T-helper 1 cell treated with Interleukin-12 subunit alpha and Interleukin-12 subunit beta and Interleukin-4 antibody, amounts not matched to agents 30 μg/mL and 1 μg/mL, for 36 hours (primary cell): ENCODE data around the gene PIGO.

Experiments used
- H3K27ac Mint-ChIP-seq: one replicate; pipeline ENCODE4 v1.8.0; 2021; ENCODE audit warnings: mild to moderate bottlenecking, mixed read lengths
- H3K27me3 Mint-ChIP-seq: one replicate; pipeline ENCODE4 v1.8.0; 2021; ENCODE audit warnings: low read depth, mixed read lengths
- H3K36me3 Mint-ChIP-seq: one replicate; pipeline ENCODE4 v1.8.0; 2021; ENCODE audit warnings: low read depth, mixed read lengths
- H3K4me1 Mint-ChIP-seq: one replicate; pipeline ENCODE4 v1.8.0; 2021; ENCODE audit warnings: low read depth, mixed read lengths
- H3K4me3 Mint-ChIP-seq: one replicate; pipeline ENCODE4 v1.8.0; 2021; ENCODE audit warnings: mild to moderate bottlenecking, moderate library complexity, mixed read lengths
- H3K9me3 Mint-ChIP-seq: one replicate; pipeline ENCODE4 v1.8.0; 2021; ENCODE audit warnings: mixed read lengths

Gene PIGO

DNA sequence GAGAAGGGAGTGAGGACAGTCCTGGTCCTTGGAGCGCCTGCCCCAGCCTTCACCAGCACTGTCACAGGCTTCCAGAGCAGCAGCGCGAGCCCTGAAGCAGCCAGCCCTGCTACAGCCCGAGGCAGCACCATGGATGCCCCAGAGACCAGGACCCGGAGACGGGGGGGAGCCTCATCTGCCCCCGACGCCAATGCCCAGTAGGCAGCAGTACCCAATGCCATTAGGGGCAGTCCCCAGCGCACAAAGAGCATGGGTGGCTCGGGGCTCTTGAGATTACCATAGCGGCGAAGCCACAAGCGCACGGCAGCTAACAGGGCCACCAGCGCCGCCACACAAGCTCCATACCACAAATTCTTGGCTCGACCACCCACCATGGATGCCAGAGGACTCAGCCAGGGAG lies 4.9 kb downstream of the PIGO start:
- H3K9me3 Mint-ChIP-seq: no peaks in the 10 kb centered on the region
- peaks cover 41% of the 10 kb centered on the region for H3K36me3 Mint-ChIP-seq
- no peak overlapping the region for H3K27ac Mint-ChIP-seq
- H3K4me3 Mint-ChIP-seq: no peak overlapping the region
- H3K27me3 Mint-ChIP-seq: no peaks in the 10 kb centered on the region
- peaks cover 11% of the 10 kb centered on the region for H3K4me1 Mint-ChIP-seq

GRCh38 chr9:35089434-35089833 lies 7.0 kb downstream of the PIGO start:
- Mint-ChIP-seq H3K4me3 (no peak overlapping the region), H3K36me3 (peaks cover 38% of the 10 kb centered on the region), H3K4me1 (peaks cover under 1% of the 10 kb centered on the region), H3K27ac (no peak overlapping the region), H3K9me3 (no peaks in the 10 kb centered on the region), H3K27me3 (no peaks in the 10 kb centered on the region)

- no peak overlapping the region for H3K4me3 Mint-ChIP-seq
- no peaks in the 10 kb centered on the region for H3K9me3 Mint-ChIP-seq
- H3K36me3 Mint-ChIP-seq: peaks cover 18% of the 10 kb centered on the region
- no peak overlapping the region for H3K27ac Mint-ChIP-seq
- H3K27me3 Mint-ChIP-seq: no peaks in the 10 kb centered on the region
- H3K4me1 Mint-ChIP-seq: peaks cover under 1% of the 10 kb centered on the region
Observed at GRCh38 chr9:35085078-35085477, 11.3 kb downstream of the PIGO start.

DNA sequence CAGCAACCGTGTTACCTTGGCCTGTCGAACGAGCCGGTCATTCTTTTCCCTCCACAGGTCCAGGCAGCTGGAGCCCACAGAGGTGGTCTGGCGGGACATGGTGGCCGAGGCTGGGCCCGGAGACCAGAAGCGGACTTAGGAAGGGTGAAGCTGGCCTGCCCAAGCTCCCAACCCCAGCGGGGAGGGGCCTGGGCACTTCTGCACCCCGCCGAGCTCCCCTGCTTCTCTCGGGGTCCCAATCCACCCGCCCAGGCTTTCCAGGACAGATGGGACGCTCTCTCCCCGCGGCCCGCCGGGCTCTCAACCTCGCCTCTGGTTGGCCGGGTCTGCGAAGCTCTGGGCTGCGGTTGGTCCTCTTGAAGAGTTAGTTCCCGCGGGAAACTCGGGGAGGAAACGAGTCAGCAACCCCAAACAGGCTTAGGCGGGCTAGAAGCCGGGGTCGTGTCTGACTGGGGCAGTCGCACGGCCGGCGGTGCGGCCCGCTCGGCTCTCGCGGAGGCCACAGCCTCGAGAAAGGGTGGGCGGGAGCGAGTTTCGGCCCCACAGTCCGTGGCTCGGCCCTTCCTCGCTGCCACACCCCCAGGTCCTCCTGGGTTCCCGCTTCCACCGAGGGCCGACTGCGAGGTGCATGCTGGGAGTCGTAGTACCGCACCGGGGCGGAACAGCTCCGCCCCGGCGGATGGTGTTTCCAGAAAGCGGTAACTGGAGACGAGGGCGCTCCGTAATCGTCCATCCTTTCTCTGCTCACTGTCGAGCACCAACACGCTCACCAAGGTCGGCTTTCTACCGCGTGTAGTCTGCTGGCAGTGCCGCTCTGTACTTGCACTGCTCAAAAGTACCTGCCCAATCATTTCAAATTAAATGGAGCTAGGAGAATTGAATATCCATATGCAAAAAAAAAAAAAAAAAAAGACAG lies 16.7 kb downstream of the PIGO start, which contains the start of gene FANCG:
Gene FANCG, minus strand, starts transcription at position 517 of the 916 bp plus-strand sequence. Its CDS starts 418 bp downstream, at position 99.
- Mint-ChIP-seq H3K4me1 (peaks cover 24% of the 10 kb centered on the region), H3K27ac (peak within 1 kb of the TSS; percentile 100), H3K27me3 (no peaks in the 10 kb centered on the region), H3K9me3 (no peaks in the 10 kb centered on the region), H3K4me3 (peak within 1 kb of the TSS; percentile 98), H3K36me3 (peaks cover 20% of the 10 kb centered on the region)

DNA sequence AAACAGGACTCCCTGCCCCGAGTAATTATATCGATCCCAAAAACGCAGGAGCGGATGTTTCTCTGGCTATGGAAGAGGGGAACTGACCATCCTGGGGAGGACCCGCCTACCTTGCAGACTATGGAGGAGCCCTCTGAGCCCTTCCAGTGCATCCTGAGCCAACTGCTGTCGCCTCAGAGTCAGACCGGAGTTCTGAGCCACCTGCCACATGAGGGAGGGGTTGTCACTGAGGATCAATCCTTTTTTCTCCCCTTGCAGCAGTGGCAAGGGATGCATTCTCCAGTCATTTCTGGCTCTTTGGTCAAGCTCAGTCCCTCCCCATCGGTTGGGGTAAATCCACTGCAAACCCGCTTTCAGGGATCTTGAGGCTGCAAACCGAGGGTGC lies 17.4 kb downstream of the PIGO start:
- H3K4me3 Mint-ChIP-seq: peak overlapping the region; percentile 98
- peak overlapping the region; percentile 70 for H3K27ac Mint-ChIP-seq
- H3K9me3 Mint-ChIP-seq: no peaks in the 10 kb centered on the region
- peaks cover 23% of the 10 kb centered on the region for H3K36me3 Mint-ChIP-seq
- no peaks in the 10 kb centered on the region for H3K27me3 Mint-ChIP-seq
- H3K4me1 Mint-ChIP-seq: peaks cover 27% of the 10 kb centered on the region

GRCh38 chr9:35078066-35078465 lies 18.3 kb downstream of the PIGO start:
- H3K9me3 Mint-ChIP-seq: no peaks in the 10 kb centered on the region
- no peaks in the 10 kb centered on the region for H3K27me3 Mint-ChIP-seq
- H3K4me1 Mint-ChIP-seq: peaks cover 28% of the 10 kb centered on the region
- peak overlapping the region; percentile 98 for H3K4me3 Mint-ChIP-seq
- peak overlapping the region; percentile 62 for H3K27ac Mint-ChIP-seq
- H3K36me3 Mint-ChIP-seq: peaks cover 29% of the 10 kb centered on the region

DNA sequence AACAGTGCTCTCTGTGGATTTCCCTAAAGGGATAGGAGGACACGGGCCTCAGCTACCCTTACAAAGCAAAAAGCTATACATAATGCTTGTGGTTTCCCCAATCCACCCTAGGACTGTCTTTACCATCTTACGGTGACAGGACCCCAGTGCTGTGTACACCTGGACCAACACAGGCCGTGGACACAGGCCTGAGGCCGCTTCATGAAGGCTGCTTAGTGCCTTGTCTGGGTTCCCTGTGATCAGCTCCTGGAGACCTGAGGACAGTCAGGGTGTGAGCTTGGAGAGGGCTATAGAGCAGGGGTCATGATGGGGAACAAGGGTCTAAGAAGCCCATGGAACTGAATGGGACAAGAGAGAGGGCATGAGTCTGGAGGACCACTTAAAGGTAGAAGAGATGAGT lies 19.5 kb downstream of the PIGO start:
- H3K4me3 Mint-ChIP-seq: no peak overlapping the region
- no peak overlapping the region for H3K27ac Mint-ChIP-seq
- no peaks in the 10 kb centered on the region for H3K27me3 Mint-ChIP-seq
- H3K36me3 Mint-ChIP-seq: peaks cover 29% of the 10 kb centered on the region
- H3K4me1 Mint-ChIP-seq: peaks cover 31% of the 10 kb centered on the region
- H3K9me3 Mint-ChIP-seq: no peaks in the 10 kb centered on the region

DNA sequence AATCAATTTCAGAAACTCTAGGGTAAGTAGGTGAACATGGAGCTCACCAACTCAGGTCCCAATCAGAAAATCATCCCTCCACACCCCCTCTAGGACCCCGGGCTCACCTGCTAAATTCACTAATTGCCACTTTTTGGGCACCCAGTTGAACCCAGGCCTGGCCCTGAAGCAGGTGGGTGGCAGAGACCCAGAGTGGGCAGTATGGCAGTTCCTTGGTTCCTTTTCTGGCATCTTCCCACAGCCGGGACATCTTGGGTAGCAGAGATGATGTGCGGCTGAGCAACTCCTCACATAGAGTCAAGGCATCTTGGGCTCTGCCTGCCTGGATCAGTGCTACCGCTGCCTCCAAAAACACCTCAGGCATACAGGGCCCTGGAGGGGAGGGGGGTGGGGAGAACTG lies 21.0 kb downstream of the PIGO start:
- Mint-ChIP-seq H3K4me1 (peaks cover 38% of the 10 kb centered on the region), H3K36me3 (peaks cover 42% of the 10 kb centered on the region)

GRCh38 chr9:35074791-35075190 lies 21.6 kb downstream of the PIGO start:
- H3K9me3 Mint-ChIP-seq: no peaks in the 10 kb centered on the region
- peak overlapping the region; percentile 2 for H3K27ac Mint-ChIP-seq
- no peaks in the 10 kb centered on the region for H3K27me3 Mint-ChIP-seq
- H3K36me3 Mint-ChIP-seq: peaks cover 45% of the 10 kb centered on the region
- H3K4me3 Mint-ChIP-seq: no peak overlapping the region
- H3K4me1 Mint-ChIP-seq: peaks cover 42% of the 10 kb centered on the region

More for the DNA sequence above, 21.0 kb downstream of the PIGO start:
- Mint-ChIP-seq H3K4me3 (no peak overlapping the region), H3K27ac (no peak overlapping the region), H3K27me3 (no peaks in the 10 kb centered on the region), H3K9me3 (no peaks in the 10 kb centered on the region)

- Mint-ChIP-seq H3K4me3 (no peak overlapping the region), H3K36me3 (peaks cover 45% of the 10 kb centered on the region), H3K9me3 (no peaks in the 10 kb centered on the region), H3K27ac (no peak overlapping the region), H3K4me1 (peaks cover 43% of the 10 kb centered on the region), H3K27me3 (no peaks in the 10 kb centered on the region)
Observed at GRCh38 chr9:35074141-35074540, 22.2 kb downstream of the PIGO start.

- Mint-ChIP-seq H3K27me3 (no peaks in the 10 kb centered on the region), H3K4me1 (peaks cover 45% of the 10 kb centered on the region), H3K27ac (peak overlapping the region; percentile 92), H3K9me3 (no peaks in the 10 kb centered on the region), H3K4me3 (peak overlapping the region; percentile 76), H3K36me3 (peaks cover 49% of the 10 kb centered on the region)
Observed at GRCh38 chr9:35073279-35073612, 23.1 kb downstream of the PIGO start.

- peaks cover 53% of the 10 kb centered on the region for H3K36me3 Mint-ChIP-seq
- peaks cover 45% of the 10 kb centered on the region for H3K4me1 Mint-ChIP-seq
- H3K27me3 Mint-ChIP-seq: no peaks in the 10 kb centered on the region
- H3K27ac Mint-ChIP-seq: peak within 1 kb of the TSS; percentile 92
- peak within 1 kb of the TSS; percentile 91 for H3K4me3 Mint-ChIP-seq
- no peaks in the 10 kb centered on the region for H3K9me3 Mint-ChIP-seq
Observed at GRCh38 chr9:35072461-35073278, 23.7 kb downstream of the PIGO start, which contains the start of gene VCP. TSS of gene VCP (minus strand) at chr9:35072625. CDS start at chr9:35072353, 272 bp downstream.

- Mint-ChIP-seq H3K36me3 (peaks cover 54% of the 10 kb centered on the region), H3K4me1 (peaks cover 45% of the 10 kb centered on the region)
Observed at GRCh38 chr9:35071814-35072460, 24.5 kb downstream of the PIGO start.

More at GRCh38 chr9:35071814-35072460, 24.5 kb downstream of the PIGO start:
- no peaks in the 10 kb centered on the region for H3K27me3 Mint-ChIP-seq
- peak overlapping the region; percentile 92 for H3K27ac Mint-ChIP-seq
- H3K4me3 Mint-ChIP-seq: peak overlapping the region; percentile 91
- H3K9me3 Mint-ChIP-seq: no peaks in the 10 kb centered on the region
